Neural progenitor cell (in vitro differentiated cells): ENCODE data around the gene ZNF462.

Experiments used
- CTCF ChIP-seq: fragments of 200-600 bp; sonication (generic); IDR thresholded peaks from 2 replicates; pipeline ENCODE4 v1.5.1; 2017; ENCODE audit warnings: antibody characterized with exemption, mild to moderate bottlenecking
- EZH2phosphoT487 ChIP-seq: fragments of 200-600 bp; sonication (generic); IDR thresholded peaks from 2 replicates; pipeline ENCODE4 v1.6.1; 2017; ENCODE audit warnings: antibody characterized with exemption

GRCh38 chr9:106872641-106873040 lies 9.7 kb downstream of the ZNF462 start:
- TF ChIP-seq CTCF (no peak), EZH2phosphoT487 (no peak)
